GM21423 (cell line): Measurements from ENCODE around the gene CD28.
"Not testable (repeated sequence)": the region's sequence is repeated elsewhere in the genome, so short reads cannot be mapped to it uniquely, and the experiment has no call there.

Experiments
- ATAC-seq: cut with Tn5 transposase; IDR thresholded peaks from one replicate; pipeline ENCODE4 v1.9.1; 2021; ENCODE audit warnings: mild to moderate bottlenecking, moderate library complexity; ENCODE audit not compliant: unreplicated experiment

Gene CD28

DNA sequence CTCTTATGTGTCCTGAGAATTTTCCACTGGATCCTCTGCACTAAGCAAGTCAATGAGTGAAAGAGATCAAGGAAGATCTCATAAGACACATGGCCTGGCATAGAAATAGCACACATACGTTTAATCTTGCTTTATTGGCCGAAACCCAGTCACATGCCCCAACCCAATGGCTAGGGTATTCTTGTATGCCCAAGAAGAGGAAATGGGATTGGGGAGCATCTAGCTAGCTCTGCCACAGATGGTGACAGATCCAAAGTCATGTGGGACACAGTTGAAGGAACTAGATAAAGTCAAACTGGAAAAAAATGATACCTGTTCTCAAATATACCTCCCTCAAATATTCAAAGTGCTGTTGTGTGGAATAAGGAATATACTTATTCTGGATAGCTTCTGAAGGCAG, 74.7 kb downstream of the CD28 start:
- no peak for ATAC-seq

GRCh38 chr2:203782262-203782976, 76.0 kb downstream of the CD28 start:
- peak; percentile 55 for ATAC-seq

GRCh38 chr2:203783496-203784203, 77.2 kb downstream of the CD28 start:
- ATAC-seq = no peak

GRCh38 chr2:203784710-203785270, 78.4 kb downstream of the CD28 start:
- not testable (repeated sequence) for ATAC-seq

GRCh38 chr2:203785391-203786110, 79.1 kb downstream of the CD28 start:
- not testable (repeated sequence) for ATAC-seq

DNA sequence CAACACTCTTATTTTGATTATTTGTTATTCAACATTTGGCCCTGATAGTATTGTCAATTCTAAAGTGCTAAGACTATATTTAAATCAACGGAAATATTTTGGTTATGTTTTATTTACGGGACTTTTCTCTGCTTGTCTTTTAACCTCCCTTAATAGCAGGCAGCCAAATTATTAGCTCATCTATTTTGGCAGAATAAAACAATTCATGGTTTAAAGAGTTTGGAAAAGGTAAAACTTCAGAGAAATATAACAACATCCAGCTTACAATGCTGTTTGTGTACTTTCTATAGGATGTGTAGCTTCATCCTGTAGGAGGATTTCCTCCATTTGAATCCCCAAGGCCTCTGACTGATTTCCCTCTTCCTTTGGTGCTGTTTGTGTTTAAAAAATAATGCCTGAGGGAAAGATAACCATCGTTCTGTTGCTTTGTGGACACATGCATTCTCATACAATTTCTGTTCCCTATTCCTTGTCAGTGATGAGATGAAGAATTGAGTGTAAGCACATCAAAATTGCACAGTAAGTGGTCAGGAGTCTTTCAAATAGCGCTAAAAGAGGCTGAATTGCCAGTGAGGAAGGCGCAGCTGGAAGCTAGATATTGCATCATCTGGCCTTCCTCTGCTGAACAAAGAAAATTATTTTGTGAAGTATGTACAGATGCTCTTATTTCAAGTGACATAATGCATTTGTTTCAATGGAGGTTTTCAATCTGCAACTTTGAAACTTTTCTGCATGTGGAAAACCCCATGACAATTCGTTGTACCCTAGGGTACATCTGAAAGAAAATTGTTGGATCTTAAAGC, 80.3 kb downstream of the CD28 start:
- no peak for ATAC-seq

- no peak for ATAC-seq
Observed at GRCh38 chr2:203787979-203788378, 81.5 kb downstream of the CD28 start.
